DMS114 treated with DMSO at 0.1 percent for 48 hours (cell line): Measurements from ENCODE around the gene GNAZ.

ENCODE experiments used
- DNase-seq: peaks from one replicate; lab custom pipeline; 2025; ENCODE audit not compliant: unreplicated experiment; lab: John Stamatoyannopoulos, UW

The GNAZ gene

GRCh38 chr22:23075525-23076216, 5.4 kb downstream of the GNAZ start:
- no peak for DNase-seq

DNA sequence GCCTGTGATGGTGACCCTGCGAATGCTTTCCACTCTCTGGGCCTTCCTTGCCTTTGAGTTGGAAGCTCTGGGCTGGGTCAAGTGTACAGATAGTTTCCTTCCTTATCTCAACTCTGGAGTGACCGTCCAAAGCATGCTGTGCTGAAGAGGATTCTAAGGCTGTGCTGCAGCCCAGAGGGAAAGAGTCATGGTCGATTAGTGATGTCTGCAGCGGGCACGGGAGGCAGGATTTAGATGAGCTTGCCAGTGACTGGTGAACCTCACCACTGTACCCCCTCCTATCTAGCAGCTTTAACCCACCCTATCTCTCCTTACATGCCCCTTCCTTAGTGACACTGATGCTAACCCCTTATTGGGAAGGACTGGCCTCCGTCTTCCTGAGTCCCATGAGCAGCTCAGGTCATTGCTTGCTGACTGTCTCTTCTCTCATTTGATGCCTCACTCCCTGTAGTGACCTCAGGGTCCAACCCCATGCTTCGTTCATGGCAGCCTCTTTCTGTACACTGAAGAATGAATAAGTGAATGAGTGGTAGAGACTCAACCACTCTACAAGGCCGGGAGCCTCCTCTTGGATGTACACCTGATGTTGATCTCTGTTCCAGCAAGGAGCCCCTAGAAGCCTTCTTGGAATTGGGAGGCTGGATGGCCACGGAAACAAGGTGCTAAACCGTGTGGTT, 6.7 kb downstream of the GNAZ start:
- DNase-seq: no peak

GRCh38 chr22:23077627-23078461, 7.5 kb downstream of the GNAZ start:
- DNase-seq: no peak

GRCh38 chr22:23078462-23078787, 8.1 kb downstream of the GNAZ start:
- DNase-seq: no peak

- no peak for DNase-seq
Observed at GRCh38 chr22:23079240-23079768, 9.0 kb downstream of the GNAZ start.

DNA sequence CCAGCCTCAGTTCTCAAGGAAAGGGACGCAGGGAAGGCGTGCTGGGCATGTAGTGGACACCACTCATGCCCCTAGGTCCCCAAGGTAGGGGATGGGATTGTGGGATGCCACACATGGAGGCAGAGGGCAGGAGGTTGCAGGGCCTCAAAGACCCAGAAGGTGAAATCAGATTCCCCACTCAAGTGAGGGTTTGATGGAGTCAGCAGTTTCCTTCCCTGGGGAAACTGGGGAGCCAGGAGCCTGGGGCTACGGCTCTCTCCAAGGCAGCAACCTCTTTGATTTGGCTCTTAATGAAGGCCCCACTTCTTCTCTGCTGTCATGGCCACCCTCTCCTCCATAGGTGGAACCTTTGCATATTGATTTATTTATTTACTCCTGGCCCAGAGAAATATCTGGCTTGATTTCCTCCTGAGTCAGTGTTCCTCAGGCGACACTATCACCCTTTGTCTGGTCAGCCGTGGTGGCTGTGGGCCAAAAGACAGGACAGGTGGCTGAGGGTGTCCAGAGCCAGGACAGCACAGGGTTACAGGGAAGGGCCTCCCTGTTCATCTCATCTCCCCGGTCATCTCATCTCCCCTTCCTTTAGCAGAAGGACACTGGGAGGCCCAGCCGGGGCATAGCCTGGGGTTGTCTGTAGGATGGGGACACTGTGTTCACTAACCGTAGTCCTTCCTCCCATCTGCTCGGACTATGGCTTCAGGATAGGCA, 9.6 kb downstream of the GNAZ start:
- no peak for DNase-seq

DNA sequence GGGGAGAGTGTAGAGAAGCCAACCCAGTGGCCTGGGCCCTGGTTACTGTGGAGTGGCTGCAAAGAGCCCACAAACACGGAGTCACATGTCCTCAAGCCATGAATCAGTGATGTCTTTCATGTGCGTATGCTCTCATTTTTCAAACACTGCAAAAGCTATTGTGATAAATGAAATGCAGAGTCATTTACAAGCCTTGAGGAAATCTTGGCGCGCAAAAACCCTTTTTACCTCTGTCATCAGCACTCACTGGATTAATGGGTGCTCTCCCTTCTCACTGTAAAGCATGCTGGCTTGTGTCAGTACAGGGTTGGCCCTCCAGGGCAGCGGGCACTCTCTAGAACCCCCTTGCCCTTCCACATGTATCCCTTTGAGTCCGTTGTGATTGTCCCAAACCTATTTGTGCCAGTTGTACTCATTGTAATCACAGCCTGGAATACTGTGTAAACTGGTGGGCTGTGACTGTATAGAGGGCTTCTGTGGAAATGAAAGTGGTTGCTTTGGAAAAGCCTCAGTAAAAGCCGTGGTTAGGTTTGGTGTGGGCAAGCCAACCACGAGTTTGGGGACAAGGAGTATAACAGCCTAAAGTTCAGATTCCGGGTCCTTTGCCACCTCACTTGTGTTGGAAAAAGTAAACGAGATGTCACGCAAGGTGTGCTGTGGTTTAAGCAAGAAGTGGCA, 10.4 kb downstream of the GNAZ start:
- no peak for DNase-seq

DNA sequence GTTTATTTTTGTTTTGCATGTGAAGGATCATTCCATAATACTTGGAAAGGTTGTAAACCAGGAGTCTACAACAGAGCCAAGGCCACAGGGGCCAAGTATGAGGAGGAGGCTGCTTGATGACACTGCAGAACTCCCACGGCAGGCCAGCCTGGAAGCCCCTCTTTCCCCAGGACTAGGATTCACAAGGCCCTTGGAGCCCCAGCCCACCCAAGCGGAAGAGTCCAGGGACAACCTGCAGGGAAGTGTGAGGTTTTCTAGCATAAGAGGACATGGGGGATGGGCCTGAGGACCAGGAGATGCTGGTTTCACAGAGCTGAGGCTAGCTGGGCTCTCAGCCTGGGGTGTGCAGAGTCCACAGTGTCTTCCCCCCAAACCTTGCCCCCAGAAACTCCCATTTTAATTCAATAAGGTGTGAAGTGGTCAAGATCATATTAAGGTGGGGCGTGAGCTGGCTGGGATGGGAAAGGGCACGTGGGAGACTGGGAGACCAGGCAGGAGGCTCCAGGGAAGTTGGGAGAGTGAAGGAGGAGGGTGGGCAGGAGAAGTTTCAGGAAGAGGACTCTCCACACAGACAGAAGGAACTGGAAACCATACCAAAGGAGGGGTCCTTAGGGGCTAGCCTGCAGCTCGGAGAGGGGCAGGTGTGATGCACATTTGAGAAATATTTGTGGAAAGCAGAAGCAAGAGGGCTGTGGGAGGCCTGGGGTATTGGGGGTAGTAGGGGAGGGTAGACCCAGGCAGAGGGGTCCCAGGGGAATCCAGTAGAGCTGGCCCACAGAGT, 12.4 kb downstream of the GNAZ start:
- DNase-seq: no peak

DNA sequence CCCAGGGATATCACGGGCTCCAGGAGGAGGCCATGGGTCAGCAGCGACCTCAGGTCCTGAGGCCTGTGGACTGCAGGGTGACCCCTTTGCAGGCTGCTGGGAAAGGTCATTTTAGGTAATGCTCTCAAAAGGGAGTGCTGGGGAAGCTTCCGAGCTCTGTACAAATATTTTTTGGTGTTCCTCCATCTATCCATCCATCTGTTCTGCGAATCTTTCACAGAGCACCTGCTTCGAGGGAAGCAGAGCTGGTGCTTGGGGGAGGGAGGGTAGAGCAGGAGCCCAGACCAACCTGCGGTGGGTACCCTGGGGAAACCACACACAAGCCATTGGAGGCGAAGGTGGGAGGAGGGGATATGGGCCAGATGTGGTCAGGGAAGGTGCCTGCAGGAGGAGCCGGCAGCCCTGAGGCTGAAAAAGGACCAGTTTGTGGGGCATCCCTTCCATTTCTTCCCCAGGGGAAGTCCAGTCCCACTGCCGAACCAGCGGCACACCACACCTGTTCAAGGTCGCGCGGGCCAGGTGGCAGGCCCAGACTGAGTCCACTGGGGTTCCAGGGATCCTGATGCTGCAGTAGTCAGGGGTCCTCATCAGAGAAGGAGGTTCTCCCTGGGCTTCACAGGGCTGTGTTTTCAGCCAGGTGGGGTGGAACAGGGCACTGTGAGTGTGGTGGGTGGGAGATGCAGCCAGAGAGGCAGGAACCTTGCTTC, 13.1 kb downstream of the GNAZ start:
- no peak for DNase-seq

- DNase-seq: no peak
Observed at GRCh38 chr22:23084453-23085350, 14.4 kb downstream of the GNAZ start.

DNA sequence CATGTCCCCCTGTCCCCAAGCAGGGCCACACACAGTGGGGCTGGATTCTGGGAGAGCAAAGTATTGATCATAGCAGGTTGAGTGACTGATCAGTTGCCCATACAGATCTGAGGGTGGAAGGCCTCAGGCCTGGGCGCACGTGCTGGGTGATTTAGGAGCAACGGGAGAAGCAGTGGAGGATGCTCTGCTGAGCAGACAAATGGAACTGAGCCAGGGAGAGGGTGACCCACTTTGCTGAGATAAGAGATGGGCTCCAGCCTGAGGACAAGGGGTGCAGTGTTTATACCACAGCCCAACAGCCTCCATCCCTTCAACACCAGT, 15.0 kb downstream of the GNAZ start:
- DNase-seq: no peak

GRCh38 chr22:23085785-23086184, 15.5 kb downstream of the GNAZ start:
- no peak for DNase-seq

- DNase-seq: no peak
Observed at GRCh38 chr22:23086263-23086662, 15.9 kb downstream of the GNAZ start.

GRCh38 chr22:23086787-23087186, 16.5 kb downstream of the GNAZ start:
- no peak for DNase-seq

DNA sequence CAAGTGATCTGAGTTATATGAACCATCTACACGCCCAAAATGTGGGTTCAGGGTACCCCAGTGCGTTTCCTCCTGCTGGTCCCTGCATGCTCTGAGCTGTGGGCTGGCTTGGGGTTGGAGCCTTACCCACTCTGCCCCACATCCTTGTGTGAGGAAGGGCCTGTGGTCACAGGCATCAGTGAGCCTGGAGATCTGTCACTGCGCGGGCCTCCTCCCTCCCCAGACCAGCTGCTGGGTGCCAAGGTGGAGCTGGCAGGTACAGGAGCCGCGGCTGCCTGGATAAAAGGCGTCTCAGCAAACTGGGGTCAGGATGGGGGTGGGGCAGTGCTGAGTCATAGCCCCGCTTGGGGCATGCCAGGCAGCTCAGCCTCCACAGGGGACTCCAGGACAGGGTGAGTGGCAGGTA, 17.9 kb downstream of the GNAZ start:
- no peak for DNase-seq

DNA sequence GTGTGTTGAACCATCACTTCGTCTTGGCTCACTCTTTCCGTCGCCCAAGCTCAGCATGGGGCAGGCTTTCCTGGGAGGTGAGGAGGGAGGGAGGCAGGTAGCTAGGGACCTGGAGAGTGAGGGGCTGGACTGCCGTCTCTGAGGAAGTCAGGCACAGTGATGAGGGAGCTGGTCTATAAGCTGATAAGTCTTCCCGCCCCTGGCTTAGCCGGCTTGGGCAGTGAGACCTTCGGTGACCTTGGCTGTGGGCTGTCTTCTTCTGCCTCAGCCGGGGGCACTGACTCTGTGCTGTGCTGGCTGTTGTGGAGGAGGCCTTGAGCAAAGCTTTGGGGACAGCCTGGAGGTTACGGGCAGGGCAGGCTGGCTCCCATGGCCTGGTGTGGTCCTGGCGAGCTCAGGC, 18.7 kb downstream of the GNAZ start:
- DNase-seq: no peak

DNA sequence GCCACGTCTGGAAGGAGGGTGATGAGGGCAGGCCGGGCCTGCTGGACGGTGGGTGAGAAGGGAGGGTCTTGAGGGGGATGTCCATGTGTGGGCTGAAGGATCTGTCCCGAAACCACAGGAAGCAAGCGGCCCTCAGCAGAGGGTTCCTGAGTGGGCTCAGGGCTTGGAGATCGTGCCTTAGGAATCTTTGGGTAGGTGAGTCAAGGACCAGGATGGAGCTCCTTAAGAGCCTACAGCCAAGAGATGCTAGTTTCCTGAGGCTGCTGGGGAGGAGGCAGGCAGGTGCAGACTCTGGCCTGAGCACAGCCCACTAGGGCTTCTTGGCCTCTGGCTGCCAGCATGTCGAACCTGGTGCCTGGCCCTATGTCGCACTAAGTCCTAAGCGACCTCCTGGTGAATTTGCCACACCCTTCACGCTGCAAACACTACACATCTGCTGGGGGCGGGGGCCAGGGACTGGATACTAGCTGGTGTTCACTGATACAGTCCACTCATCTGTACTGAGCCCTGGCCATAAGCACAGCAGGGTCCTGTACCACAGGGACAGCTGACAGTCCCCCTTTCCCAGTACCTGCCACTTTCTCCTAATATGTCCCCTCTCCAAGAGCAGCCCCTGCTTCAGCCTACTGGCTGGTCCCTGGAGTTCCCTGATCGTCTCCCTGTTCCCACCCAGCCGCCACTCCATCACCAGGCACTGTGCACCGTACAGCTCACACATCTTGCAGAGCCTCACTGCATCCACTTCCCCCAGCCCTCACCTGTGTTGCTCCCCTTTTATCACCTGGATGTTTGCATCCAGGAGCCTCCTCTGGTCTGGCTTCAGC, 19.5 kb downstream of the GNAZ start:
- DNase-seq: no peak

DNA sequence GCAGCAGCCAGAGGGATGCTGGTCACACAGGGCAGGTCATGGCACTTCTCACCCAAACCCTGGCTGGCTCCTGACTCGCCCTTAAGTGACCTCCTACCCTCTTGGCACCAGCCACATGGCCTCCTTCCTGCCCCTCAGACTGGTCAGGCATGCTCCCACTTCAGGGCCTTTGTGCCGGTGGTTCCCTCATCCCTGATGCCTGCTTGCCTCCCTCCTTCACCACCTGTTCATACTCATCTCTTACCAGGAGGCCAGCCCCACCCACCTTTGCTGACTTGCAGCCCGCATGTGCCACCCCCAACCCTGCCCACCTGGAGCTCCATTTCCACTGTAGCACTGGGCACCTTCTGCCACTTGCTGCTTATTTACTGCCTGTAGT, 20.1 kb downstream of the GNAZ start:
- DNase-seq: no peak
